Stimulated activated CD4-positive, alpha-beta T cell treated with anti-CD3 and anti-CD28 coated beads, Interleukin-1b, Interleukin-23, amount 100 ng/mL, for 1 hour (primary cell): Measurements from ENCODE around the gene MBNL1.

Experiments
- DNase-seq, 2 donors: peaks; one replicate each; pipeline ENCODE4 v3.0.0-alpha.2; 2020; ENCODE audit warnings: low read depth in 2 of 2

MBNL1 gene

DNA sequence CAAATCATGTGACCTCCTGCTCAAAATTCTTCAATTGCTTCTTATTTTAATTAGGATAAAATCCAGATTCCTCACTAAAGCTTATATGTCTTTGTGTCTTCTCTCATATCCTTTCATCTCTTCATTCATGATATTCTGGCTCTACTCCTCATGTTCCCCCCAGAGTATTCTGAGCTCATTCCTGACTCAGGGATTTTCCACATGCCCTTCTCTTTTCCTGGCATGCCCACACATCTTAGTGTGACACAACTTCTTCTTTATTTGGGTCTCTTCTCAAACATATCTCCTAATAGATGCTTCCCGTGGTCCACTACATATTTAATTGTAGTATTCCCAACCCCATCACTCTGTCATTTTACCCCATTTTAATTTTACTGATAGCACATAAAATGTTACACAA is 15.2 kb upstream of the MBNL1 start:
- no peak for DNase-seq

DNA sequence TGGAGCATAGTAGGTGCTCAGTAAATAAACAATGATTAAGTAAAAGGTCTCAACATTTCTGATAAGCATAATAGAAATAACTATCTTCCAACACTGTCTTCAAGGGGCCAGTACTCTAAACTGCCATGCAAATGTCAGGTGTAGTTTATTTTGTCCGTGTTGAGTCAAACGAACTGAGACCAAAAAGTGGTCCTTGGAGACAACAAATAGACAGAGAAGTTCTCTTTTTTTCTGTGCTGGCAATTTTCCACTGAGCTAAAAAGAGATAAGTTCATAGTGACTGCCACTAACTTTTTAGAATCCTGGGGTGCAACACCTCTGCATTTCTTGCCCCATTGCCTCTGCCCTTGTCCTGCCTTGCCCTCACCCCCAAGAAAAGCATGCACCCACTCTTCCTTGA is 14.7 kb upstream of the MBNL1 start:
- no peak for DNase-seq

DNA sequence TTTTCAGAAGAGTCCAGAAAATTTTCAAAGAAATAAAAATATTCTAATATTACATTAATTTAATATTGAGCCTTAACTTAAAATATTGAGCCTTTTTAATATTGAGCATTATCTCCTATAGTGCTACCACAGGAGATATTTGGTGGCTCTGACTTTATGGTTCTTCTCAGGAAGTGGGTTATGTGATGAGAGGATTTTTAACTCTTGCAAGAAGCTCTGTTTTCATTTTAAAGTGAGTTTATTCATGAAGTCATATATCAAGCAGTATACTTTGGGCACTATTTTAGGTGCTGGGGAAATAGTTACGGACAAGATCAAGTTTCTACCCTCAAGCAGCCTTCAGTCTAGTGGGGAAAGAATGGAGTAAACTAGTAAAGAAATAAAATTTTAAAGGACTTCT is 13.4 kb upstream of the MBNL1 start:
- DNase-seq: no peak

DNA sequence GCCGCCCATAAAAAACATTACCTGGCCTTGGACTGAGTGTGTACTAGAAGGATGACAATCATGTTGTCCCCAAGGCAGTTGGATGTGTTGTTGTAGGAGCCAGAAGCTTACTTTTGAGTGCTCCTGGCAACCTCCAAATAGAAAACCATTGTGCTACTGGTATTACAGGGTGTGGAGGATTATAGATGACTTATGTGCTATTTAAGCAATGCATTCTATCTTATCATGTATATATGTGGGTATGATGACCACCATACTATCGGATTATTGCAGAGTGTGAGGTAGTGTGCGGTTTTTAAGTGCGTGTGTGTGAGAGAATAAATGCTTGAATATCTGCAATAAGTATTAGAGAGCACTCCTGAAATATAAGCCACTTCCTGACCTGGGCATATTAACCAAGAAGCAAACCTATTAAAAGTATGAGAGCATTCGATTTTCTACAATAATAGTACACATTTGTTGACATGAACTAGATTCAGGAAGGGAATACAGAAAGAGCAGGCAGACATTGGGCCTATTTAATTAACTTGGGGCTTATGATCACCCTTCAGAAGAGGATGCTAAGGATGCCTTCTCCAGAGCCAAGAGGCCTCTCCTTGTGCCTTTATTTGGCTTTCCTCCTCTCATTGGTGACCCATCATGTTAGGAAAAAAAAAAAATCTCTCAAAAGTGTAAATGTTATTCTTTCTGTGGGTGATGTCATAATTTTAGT is 11.7 kb upstream of the MBNL1 start:
- no peak for DNase-seq

DNA sequence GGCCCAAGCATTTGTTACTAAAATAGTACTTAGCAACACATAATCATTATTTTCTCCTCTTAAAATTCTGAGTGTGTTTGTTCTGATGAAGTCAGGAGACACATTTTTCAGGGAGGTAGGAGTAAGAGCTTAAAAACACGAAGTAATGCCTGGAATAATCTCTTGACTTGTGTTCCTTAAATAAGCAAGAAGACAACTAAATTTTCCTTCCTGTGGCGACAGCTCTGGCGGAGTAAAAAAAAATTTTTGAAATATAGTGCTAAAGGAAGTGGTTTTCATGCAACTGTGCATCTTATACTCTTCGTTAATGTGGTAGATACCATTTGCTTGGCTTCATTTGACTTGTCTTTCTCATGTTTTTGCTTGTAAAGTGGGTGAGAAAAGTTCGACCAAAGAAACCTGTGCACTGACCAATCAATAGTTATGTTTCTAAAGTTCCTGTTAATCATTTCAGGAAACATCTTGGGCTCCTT is 11.1 kb upstream of the MBNL1 start:
- DNase-seq: no peak

DNA sequence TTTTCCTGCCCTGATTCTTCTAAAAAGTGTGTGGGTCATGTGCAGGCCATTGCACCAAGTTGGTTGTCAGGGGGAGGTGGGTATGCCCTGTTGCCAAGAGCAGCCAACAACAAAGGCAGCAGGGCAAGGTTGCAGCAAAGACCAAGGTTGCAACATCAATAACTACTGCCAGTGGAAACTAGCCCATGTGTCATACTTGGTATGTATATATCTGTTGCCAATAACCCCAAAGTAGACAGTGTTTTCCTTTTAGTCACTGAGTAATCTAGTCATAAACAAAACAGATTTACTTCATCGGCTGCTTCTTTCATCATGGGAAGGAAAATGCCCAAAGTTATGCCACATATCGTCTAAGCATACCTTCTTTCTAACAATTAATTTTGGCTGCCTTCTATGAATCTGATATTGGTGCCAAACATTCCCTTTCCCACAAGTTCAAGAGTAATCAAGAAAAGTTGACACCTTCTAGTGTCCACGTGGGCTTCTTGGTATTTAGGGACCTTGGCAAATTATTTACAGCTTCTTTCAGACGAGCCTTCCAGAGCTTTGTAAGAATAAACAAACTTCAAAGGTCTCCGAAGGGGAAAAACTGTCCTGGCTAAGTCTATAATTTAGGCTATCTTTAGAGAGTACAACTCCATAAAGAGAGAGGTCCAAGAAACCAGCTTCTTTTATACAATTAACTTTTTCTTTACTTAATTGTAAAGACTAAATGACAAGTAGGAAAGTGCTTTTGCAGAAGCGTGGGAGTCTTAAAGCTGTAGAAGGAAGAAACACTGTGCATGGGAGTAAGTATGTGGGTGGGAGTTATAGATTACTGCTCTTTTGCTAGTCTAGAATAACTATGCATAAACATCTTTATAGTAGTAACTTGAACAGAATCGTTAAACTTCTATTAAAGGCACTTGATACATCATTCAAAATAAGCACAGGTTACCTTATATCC is 10.0 kb upstream of the MBNL1 start:
- DNase-seq: peak in 1 of 2 donors; percentile 50

DNA sequence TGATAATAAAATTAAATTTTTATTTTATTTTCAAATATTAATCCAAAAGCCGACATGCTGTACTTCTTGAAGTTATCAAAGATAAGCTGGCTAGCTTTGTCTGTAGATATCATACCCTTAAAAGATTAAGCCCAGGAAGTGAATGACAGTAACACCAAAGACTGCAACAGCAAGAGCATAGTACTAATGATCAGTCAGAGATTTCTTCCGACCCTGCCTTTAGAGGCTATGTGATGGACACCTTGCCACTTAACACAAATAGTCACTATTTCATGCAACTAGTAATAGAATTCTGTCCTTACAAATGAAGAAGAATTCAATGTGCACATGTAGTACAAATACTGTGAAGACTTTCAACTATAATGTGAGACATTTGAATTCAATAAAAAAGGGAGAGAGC is 9.3 kb upstream of the MBNL1 start:
- no peak for DNase-seq

DNA sequence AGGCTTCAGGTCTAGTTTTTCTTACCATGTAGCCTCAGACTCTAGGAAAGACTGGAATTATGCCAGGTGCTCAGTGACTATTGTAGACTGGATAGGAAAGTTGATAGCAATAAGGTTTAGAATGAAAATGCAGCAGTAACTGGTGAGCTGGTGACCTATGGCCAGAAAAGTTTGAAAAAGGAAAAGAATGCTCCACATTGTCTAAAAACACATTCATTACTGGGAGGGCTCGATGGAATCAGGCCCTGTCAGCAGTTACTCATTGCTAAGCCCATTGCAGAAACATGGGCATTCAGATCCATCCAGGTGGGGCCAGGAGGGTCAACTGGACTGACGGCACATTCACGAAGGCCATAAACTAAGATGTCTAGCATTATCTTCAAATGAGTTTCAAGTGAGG is 8.7 kb upstream of the MBNL1 start:
- no peak for DNase-seq

DNA sequence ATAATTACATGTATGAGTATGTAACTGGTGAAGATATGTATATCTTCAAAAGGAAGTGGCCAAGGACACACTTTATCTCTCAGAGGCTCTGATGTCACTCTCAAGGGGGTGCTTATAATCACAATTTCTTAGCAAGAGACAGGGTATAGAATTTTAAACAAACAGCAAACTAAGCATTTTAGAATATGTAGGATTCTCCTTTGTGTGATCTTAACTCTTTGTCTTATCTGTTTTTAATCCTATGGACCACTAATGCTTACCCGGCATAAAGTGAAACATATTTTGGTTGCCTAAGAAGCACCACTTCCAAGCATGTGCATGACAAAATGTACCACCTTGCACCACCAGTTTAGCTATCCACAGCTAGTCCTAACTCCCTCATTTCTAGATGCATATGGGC is 8.2 kb upstream of the MBNL1 start:
- no peak for DNase-seq

DNA sequence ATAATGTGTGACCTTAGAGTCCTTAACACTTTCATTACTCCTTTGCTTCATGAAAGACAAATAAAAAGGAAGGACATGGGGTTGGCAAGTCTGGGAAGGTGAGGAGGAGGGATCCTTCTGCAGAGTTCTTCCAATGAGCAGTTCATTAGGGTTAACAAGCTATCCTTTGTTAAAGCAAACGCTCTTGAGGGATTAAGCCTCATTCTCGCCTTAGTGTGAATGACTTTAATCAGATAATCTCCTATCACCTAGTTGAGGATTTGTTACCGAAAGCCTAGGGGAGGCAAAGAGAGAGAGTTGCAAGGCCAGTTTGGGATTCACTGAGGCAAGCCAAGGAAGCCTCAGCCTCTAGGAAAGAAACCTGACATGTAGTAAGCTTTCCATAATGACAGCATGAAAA is 7.4 kb upstream of the MBNL1 start:
- no peak for DNase-seq

DNA sequence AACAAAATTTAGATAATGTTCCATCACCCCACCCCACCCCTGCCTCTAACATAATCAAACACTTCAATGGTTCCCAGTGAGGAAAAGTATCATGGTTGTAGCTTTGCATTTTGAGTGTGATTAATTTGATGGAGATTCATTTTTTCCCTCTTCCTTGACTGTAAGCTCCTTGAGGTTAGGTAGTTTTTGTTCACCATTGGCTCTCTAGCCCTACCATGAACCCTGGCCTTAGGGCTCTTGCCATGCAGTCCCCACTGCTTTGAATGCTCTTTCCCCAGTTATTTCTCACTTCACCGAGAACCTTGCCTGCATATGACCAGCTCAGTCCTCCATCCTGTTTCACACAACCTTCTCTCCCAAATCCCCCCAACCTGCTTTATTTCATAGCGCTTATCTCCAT is 5.0 kb upstream of the MBNL1 start:
- no peak for DNase-seq

DNA sequence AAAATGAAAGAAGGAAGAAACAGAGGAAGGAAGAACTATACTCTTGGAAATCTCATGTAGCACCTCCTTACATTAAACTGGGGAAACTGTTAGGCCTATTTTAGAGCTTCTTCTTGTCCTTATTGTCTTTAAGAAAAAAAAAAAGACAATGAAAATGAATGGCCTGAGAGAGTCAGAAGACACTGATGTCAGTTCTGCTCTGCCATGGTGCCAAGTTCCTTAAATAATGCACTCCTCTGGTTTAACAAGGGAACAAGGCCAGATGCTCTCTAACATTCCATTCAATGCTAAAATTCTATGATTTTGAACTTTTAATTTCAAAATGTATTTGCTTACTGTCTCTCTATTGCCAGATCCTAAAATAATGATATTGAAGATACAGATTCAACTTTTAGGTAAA is 4.4 kb upstream of the MBNL1 start:
- no peak for DNase-seq

DNA sequence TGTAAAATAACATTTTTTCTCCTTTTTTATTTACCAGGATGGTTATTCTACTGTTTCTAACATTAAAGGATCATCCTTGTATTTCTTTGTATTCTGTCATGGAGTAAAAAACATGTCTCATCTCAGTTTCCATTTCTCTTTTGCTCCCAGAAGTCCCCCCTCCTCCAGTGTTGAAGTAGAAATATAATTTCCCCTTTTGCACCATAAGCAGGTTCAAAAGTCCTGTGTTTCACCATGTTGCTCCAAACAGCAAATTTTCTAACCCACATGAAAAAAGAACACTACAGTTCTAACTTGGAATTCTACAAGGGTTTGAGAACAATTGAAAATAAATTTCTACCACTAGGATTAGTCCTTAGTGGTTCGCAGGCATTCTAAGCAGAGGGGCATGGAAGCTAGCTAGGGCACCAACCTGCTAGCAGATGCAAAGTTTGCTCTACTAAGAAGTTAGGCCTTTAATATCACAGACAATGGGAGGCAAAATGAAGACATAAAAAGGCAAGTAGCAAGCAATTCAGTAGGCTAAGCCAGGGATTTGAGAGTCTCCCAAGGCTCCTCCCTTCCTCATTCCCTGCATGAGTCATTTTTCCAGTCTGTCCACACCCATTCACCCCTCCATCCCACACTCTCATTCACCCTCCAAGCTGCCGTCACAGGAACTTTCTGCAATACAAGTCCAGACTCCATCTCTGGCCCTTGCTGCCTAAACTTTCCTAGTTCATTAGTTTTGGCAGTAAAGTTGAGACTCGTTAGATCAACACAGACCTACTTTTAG is 2.3 kb upstream of the MBNL1 start:
- DNase-seq: no peak

DNA sequence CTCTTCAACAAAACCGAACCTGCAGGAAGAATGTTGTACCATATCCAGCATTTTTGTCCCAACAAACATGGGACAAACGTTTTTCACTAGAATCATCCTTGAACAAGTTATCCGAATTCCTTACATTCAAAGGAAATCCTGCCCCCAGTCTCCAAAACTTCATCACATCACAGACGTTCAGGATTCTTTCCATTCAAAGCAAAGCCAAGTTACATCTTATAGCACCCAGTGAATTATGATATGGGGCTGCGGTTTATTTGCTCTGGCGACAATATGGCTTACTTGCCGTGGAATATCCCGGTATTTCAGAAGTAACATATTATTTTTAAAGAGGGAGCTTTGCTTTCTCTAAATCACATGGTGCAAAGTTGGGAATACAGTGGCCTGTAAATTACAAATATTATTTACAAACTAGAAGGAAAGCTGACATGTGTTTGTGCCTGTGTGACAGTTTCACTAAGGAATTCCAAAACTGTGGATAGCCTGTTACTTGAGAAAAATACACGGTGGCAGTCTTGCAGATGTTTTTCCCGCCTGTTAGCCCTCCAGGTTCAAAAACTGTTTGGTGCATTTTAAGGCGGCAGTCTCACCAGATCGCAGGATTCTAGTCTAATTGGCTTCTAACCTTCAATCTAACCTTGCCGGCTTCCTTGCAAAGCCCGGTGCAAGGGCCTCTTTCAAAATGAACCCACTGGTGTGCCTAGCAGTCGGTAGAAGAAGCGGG is 736 bp upstream of the MBNL1 start:
- DNase-seq: no peak

DNA sequence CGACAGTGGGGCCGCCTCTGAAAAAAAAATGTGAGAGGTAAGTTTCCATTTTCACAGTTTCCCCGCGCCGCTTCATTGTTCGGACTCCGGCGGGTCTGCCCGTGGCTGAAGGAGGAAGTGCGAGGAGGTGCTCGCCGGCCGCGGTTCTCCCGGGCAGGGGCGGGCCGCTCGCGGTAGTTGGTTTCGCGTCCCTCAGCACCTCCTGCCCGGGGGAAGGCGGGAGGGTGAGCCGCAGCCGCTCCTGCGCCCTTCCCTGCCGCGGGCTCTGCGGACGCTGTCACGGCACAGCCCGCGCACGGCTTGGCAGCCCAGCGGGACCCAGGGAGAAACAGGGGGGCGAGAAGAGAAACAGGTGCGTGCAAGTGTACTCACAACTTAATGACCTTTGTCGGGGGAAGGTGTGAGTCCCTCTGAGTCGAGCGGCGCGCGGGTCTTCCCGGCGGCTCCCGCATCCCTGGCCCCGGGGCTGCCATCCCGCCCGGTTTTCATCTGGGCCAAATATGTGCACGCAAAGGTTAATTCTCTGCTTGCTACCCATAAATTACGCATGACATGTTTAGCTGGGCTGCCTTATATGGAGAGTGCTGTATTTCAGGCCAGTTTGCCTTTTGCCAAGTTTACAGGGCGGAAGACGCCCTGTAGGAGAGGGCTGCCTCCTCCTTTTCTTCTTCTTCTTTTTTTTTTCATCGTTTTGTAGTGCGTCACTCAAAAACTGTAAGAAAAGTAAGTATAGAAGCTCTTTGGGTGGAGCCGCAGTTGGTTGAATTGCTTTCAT is 514 bp downstream of the MBNL1 start:
- no peak for DNase-seq

DNA sequence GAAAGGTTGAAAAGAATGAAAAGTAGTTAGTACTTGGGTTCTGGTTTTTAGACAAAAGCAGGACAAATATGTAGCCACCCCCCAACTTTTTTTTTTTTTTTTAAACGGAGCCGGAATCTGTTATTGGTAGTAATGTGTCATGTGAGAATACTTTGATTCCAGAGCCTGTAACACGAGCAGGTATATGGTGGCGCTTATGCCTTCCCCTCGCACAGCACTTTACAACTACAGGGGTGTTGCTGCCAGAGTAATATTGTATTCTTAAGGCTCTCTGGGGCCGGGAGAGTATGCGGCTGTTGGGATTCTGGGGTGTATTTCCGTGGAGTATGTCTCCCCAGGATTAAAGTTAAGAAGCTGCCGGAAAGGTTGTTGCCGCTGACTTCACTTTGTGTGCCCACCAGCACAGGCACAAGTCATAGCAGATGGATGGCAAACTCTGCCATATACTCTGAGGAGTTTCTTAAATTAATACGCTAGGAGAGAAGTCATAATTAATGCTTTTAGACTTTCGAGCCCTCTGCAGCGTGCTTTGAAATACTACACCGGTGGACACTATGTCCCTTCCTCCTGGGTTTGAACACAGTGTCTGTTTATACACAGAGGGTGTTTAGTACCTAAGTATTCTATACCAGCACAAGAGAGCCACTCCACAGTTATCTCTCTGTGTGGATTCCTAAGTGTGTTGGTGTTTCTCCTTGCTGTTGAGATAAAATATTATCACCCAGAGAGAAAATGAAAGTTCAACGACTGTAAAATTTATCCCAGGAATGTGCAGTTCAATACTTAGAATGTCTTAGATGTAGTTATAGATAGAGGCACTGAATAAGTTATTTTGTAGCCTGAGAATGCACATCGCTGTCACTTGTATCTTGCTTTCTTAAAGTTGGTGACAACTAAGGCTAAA is 1.4 kb downstream of the MBNL1 start:
- DNase-seq: no peak

DNA sequence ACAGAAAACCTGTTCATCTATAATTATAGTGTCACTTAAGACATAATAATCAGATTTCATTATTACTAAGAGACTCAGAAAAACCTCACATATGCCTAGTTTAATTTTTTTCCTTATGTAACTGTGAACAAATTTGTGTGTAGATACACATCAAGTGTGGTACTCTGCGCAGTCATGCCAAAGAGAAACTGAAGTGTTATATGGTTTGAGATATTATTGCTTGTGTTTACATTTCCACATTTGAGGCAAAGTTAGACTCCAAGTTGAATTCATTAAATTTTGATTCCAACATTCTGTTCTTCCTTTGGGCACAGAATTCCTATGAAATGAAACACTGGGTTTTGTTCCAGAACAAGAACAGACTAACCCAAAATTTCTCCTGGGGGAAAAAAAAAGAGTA is 2.2 kb downstream of the MBNL1 start:
- no peak for DNase-seq

DNA sequence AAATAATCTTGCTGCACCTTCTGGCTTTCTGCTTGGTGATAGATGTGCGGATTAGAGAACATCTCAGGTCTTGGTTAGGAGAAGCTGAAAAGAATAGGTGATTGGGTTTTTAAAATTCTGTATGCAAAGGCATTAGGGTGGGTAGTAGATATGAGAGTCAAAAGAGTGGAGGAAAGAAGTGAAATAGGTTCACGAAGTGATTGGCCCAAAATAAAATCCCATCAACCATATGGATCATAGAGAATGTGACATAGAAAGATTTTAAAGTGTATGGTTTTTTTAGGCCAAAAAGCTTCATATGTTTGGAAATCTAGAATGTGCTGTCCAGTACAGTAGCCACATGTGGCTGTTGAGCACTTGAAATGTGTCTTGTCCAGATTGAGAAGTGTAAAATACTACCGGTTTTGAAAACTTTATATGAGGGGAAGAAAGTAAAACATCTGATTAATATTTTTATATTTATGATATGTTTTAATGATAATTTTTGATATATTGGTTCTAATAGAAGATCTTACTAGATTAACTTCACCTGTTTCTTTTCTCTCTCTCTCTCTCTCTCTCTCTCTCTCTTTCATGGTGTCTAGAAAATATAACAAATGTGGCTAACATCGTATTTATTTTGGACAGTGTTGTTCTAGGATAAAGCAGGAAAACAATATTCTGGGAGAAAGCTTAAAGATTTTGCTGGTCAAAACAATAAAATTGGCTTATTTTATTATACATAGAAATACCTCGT is 2.9 kb downstream of the MBNL1 start:
- no peak for DNase-seq

DNA sequence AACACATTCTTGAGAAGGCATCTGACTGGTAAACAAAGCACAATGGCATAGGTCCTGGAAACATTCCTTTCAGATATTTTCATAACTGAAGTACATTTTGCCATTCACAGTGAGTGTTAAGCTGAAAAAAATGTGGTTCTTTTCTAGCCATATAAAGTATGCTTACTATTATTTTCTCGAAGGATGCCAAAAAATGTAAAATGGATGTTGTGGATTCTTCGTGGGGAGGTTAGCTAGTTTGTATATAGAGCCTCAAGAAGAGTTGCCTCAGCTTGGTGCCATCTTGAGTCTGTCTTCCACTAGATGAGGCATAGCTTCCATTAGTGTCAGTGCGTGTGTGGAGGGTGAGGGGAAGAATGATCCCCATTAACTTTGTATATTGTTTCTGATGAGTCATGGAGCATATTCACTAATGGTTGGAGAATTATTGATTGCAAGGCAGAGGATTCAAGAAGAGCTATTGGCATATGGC is 4.1 kb downstream of the MBNL1 start:
- DNase-seq: no peak
